Upper lobe of right lung (tissue), 1 donor: ENCODE measurements around the gene MAX. TPM values are rescaled to one million over a fixed set of nuclear protein-coding genes. Genes with fewer than 3 reads are reported as not detected.
"Not testable (repeated sequence)": the region's sequence is repeated elsewhere in the genome, so short reads cannot be mapped to it uniquely, and the experiment has no call there.

ENCODE experiments used
- ATAC-seq: fragments of 200-7000 bp; cut with Tn5 transposase; one replicate; pipeline ENCODE4 v1.9.1; 2020; ENCODE audit warnings: mild to moderate bottlenecking, moderate library complexity
- DNase-seq: peaks from one replicate; pipeline ENCODE4 v3.0.0-alpha.2; 2020
- H3K27ac ChIP-seq: fragments of 200-600 bp; one replicate; pipeline ENCODE4 v1.8.0; 2022
- H3K27me3 ChIP-seq: fragments of 200-600 bp; one replicate; pipeline ENCODE4 v1.8.0; 2022; ENCODE audit warnings: mild to moderate bottlenecking
- H3K36me3 ChIP-seq: fragments of 200-600 bp; one replicate; pipeline ENCODE4 v1.8.0; 2022
- H3K4me1 ChIP-seq: fragments of 200-600 bp; one replicate; pipeline ENCODE4 v1.8.0; 2022
- H3K4me3 ChIP-seq: fragments of 200-600 bp; one replicate; pipeline ENCODE4 v1.8.0; 2022; ENCODE audit warnings: mild to moderate bottlenecking
- H3K9me3 ChIP-seq: fragments of 200-600 bp; one replicate; pipeline ENCODE4 v1.8.0; 2022
- CTCF ChIP-seq: fragments of 200-600 bp; IDR thresholded peaks from one replicate; pipeline ENCODE4 v1.8.0; 2022; ENCODE audit warnings: antibody characterized with exemption
- intact Hi-C: fragments of 100-400 bp; cut with DNase I; formaldehyde crosslinking; loops from one replicate; pipeline ENCODE4 v1.11.0; 2022
- total RNA-seq: library from RNA; stranded (reverse); fragmentation: NEBNext Ultra II Directional; extraction: Animal tissue kit (Norgen Biotek cat#: 25700); gene quantifications from one replicate; pipeline ENCODE4 v1.2.1, GENCODE V29; 2021
- donor health status: DM: no; HTN: yes; CAD: no; lungs with severe emphysema.

Gene MAX
- total RNA-seq, 1 donor from 2014 or later = 102 TPM

- peaks cover 13% of the 10 kb centered on the region for H3K4me1 ChIP-seq
- H3K9me3 ChIP-seq = no peaks in the 10 kb centered on the region
- no peak for ATAC-seq
- H3K4me3 ChIP-seq = no peak overlapping the region
- no peak overlapping the region for H3K27ac ChIP-seq
- TF ChIP-seq CTCF = no peak
- no peaks in the 10 kb centered on the region for H3K27me3 ChIP-seq
- DNase-seq = no peak
- peaks cover 17% of the 10 kb centered on the region for H3K36me3 ChIP-seq
- intact Hi-C loops = no loop called here
Measured at GRCh38 chr14:65038966-65039365, 63.4 kb downstream of the MAX start.

GRCh38 chr14:65035049-65035448, 67.3 kb downstream of the MAX start:
- Histone ChIP-seq H3K4me3 (no peak overlapping the region), H3K36me3 (peaks cover 21% of the 10 kb centered on the region), H3K9me3 (no peaks in the 10 kb centered on the region), H3K27me3 (no peaks in the 10 kb centered on the region), H3K27ac (peak overlapping the region; percentile 53), H3K4me1 (peaks cover 10% of the 10 kb centered on the region)
- intact Hi-C loops = no loop called here
- TF ChIP-seq CTCF = no peak
- peak; percentile 49 for ATAC-seq
- peak; percentile 68 for DNase-seq

GRCh38 chr14:65034021-65034420, 68.3 kb downstream of the MAX start:
- no peak for TF ChIP-seq CTCF
- Histone ChIP-seq H3K9me3 (no peaks in the 10 kb centered on the region), H3K27ac (no peak overlapping the region), H3K4me1 (peaks cover 10% of the 10 kb centered on the region), H3K27me3 (no peaks in the 10 kb centered on the region), H3K36me3 (peaks cover 22% of the 10 kb centered on the region), H3K4me3 (no peak overlapping the region)
- intact Hi-C loops = no loop called here
- DNase-seq = no peak
- no peak for ATAC-seq

GRCh38 chr14:65033181-65033580, 69.1 kb downstream of the MAX start:
- no peak overlapping the region for H3K27ac ChIP-seq

GRCh38 chr14:65032319-65032718, 70.0 kb downstream of the MAX start:
- no peak for DNase-seq
- H3K36me3 ChIP-seq = peaks cover 37% of the 10 kb centered on the region
- intact Hi-C loops = no loop called here

More at GRCh38 chr14:65033181-65033580, 69.1 kb downstream of the MAX start:
- DNase-seq (no peak), ATAC-seq (no peak)
- Histone ChIP-seq H3K4me3 (no peak overlapping the region), H3K9me3 (no peaks in the 10 kb centered on the region), H3K27me3 (no peaks in the 10 kb centered on the region), H3K4me1 (peaks cover 10% of the 10 kb centered on the region), H3K36me3 (peaks cover 28% of the 10 kb centered on the region)
- intact Hi-C loops = no loop called here
- no peak for TF ChIP-seq CTCF

GRCh38 chr14:65031321-65031720, 71.0 kb downstream of the MAX start:
- DNase-seq, intact Hi-C loops, H3K9me3 ChIP-seq, H3K27ac ChIP-seq, H3K4me3 ChIP-seq, ATAC-seq, H3K27me3 ChIP-seq, H3K4me1 ChIP-seq: not testable (repeated sequence)
- peaks cover 39% of the 10 kb centered on the region for H3K36me3 ChIP-seq

More at GRCh38 chr14:65032319-65032718, 70.0 kb downstream of the MAX start:
- H3K9me3 ChIP-seq = no peaks in the 10 kb centered on the region
- no peak overlapping the region for H3K4me3 ChIP-seq
- TF ChIP-seq CTCF = no peak
- ATAC-seq = no peak
- H3K27ac ChIP-seq = no peak overlapping the region
- no peaks in the 10 kb centered on the region for H3K27me3 ChIP-seq
- peaks cover 10% of the 10 kb centered on the region for H3K4me1 ChIP-seq
